Neutrophil (primary cell): Measurements from ENCODE around the gene NOXO1.

Source experiments
- H3K27ac ChIP-seq: fragments of 200-600 bp; sonication (generic); 2 replicates; pipeline ENCODE4 v1.5.1; 2016; ENCODE audit warnings: mild to moderate bottlenecking, moderate library complexity
- H3K27me3 ChIP-seq: fragments of 200-600 bp; sonication (generic); 2 replicates; pipeline ENCODE4 v1.6.0; 2016; ENCODE audit warnings: mild to moderate bottlenecking
- H3K36me3 ChIP-seq: fragments of 200-600 bp; sonication (generic); 2 replicates; pipeline ENCODE4 v1.5.1; 2017
- H3K4me1 ChIP-seq, 2 experiments: fragments of 200-600 bp in 1 of 2; sonication (generic) in 1 of 2; 1 replicate in 1 of 2; 2 replicates in 1 of 2; pipeline versions ENCODE4 v1.5.1 to v1.6.1; 2013 to 2016; ENCODE audit warnings: low read depth in 1 of 2, low read length in 1 of 2, mild to moderate bottlenecking in 1 of 2, moderate library complexity in 1 of 2; ENCODE audit not compliant: control insufficient read depth in 1 of 2, insufficient read depth in 1 of 2
- H3K4me3 ChIP-seq, 2 experiments: fragments of 200-600 bp in 1 of 2; sonication (generic) in 1 of 2; 1 replicate in 1 of 2; 2 replicates in 1 of 2; pipeline ENCODE4 v1.5.1; 2013 to 2016; ENCODE audit warnings: low read depth in 1 of 2, low read length in 1 of 2, mild to moderate bottlenecking in 1 of 2, moderate library complexity in 1 of 2
- H3K9me3 ChIP-seq: fragments of 200-600 bp; sonication (generic); 2 replicates; pipeline ENCODE4 v1.5.1; 2016
- CTCF ChIP-seq: fragments of 200-600 bp; sonication (generic); IDR thresholded peaks from 2 replicates; pipeline ENCODE4 v1.5.1; 2016; ENCODE audit warnings: antibody characterized with exemption

NOXO1 gene

GRCh38 chr16:1991135-1991551 lies 9.9 kb upstream of the NOXO1 start:
- no peak for TF ChIP-seq CTCF
- H3K9me3 ChIP-seq: peaks cover 5% of the 10 kb centered on the region
- no peaks in the 10 kb centered on the region for H3K36me3 ChIP-seq
- H3K27me3 ChIP-seq: peaks cover 64% of the 10 kb centered on the region
- peak overlapping the region; percentile 70 to 71 for H3K4me3 ChIP-seq
- H3K27ac ChIP-seq: no peak overlapping the region
- H3K4me1 ChIP-seq: peaks cover 19 to 28% of the 10 kb centered on the region in 2 experiments

- no peaks in the 10 kb centered on the region for H3K36me3 ChIP-seq
- peak overlapping the region in 1 of 2 experiments; percentile 70 for H3K4me3 ChIP-seq
- peaks cover 19 to 28% of the 10 kb centered on the region in 2 experiments for H3K4me1 ChIP-seq
- peaks cover 64% of the 10 kb centered on the region for H3K27me3 ChIP-seq
- no peak overlapping the region for H3K27ac ChIP-seq
- H3K9me3 ChIP-seq: peaks cover 5% of the 10 kb centered on the region
- no peak for TF ChIP-seq CTCF
These were observed 9.3 kb upstream of the NOXO1 start for GRCh38 chr16:1990351-1991134.

GRCh38 chr16:1990101-1990350 lies 8.8 kb upstream of the NOXO1 start:
- no peak overlapping the region for H3K27ac ChIP-seq
- no peaks in the 10 kb centered on the region for H3K36me3 ChIP-seq
- H3K4me1 ChIP-seq: peaks cover 24 to 30% of the 10 kb centered on the region in 2 experiments
- no peak for TF ChIP-seq CTCF
- peaks cover 5% of the 10 kb centered on the region for H3K9me3 ChIP-seq
- H3K4me3 ChIP-seq: peak overlapping the region in 1 of 2 experiments; percentile 70
- H3K27me3 ChIP-seq: peaks cover 64% of the 10 kb centered on the region

GRCh38 chr16:1989209-1990100 lies 8.2 kb upstream of the NOXO1 start, which contains the start of gene SYNGR3:
TSS of gene SYNGR3 (plus strand) at chr16:1989970. CDS start at chr16:1990103, 133 bp downstream.
- H3K4me3 ChIP-seq: peak within 1 kb of the TSS in 1 of 2 experiments; percentile 70
- TF ChIP-seq CTCF: no peak
- peaks cover 64% of the 10 kb centered on the region for H3K27me3 ChIP-seq
- H3K36me3 ChIP-seq: no peaks in the 10 kb centered on the region
- peaks cover 30 to 36% of the 10 kb centered on the region in 2 experiments for H3K4me1 ChIP-seq
- no peak within 1 kb of the TSS for H3K27ac ChIP-seq
- H3K9me3 ChIP-seq: peaks cover 5% of the 10 kb centered on the region

DNA sequence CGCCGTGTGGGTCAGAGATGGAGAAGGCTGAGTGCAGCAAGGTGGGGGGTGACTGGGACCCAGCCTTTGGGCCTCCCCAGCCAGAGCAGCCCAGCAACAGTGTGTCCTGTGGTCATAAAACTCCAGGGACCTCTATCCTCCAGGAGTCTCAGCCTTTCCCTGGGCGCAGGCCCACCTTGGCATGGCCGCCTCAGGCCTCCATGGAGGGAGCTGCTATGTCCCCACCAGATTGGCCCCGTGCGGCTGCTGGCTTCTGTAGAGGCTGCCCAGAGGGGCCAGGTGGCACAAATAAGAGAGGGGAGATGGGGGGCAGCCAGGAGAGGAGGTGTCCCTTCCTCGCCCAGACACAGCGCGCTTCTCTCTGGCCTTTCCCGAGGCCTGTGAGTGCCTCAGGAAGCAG lies 5.9 kb upstream of the NOXO1 start:
- Histone ChIP-seq H3K4me3 (no peak overlapping the region), H3K27me3 (peaks cover 63% of the 10 kb centered on the region), H3K4me1 (peaks cover 36 to 43% of the 10 kb centered on the region in 2 experiments), H3K36me3 (no peaks in the 10 kb centered on the region), H3K9me3 (no peaks in the 10 kb centered on the region), H3K27ac (no peak overlapping the region)
- TF ChIP-seq CTCF: no peak
